HG03469 (cell line): ENCODE results near the gene PES1.
"Not testable (repeated sequence)": the region's sequence is repeated elsewhere in the genome, so short reads cannot be mapped to it uniquely, and the experiment has no call there.

ENCODE experiments used
- ATAC-seq: cut with Tn5 transposase; IDR thresholded peaks from one replicate; pipeline ENCODE4 v1.9.1; 2021; ENCODE audit warnings: mild to moderate bottlenecking, moderate library complexity, moderate number of reproducible peaks; ENCODE audit not compliant: unreplicated experiment

Gene PES1

DNA sequence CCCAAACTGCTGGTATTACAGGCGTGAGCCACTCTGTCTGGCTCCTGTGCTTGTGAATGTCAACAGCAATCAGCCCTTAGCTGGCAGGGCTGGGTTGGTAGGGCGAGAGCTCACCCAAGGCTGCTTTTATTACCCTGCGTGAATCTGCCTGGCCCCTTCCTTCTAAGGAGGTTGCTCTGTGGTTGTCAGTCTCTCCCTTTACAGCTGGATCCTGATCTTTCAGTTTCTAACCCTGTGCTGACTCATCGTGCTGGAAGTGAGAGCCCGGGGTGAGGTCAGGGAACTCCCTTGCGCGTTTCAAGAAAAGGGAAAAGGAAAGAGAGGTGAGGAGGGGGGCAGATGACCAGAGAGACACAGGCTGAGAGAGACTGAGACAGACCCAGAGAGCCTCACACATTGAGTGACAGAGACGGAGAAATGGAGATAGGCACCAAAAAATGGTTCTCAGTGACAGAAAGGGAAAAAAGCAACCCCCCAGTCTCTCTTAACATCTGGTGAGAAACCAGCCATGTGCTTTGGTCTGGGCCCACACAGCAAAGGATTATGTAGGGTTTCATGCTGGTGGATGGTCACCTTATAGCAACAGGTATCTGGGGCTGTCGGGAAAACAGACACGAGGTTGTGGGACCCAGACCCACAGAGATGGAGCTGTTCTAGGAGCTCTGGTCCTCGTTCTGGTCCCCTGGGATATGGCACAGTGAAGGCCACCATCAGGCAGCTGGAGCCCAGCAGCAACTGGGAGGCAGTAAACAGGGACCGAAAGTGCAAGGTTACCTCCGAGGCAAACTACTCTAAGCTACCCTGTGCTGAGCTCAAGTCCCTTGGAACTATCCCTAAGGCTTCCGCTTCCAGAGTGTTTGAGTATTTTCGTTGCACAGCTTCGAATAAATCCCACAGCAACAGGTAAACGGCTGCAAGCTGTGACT lies 17.8 kb upstream of the PES1 start:
- no peak for ATAC-seq

GRCh38 chr22:30607939-30608338 lies 16.2 kb upstream of the PES1 start:
- ATAC-seq, result no peak

DNA sequence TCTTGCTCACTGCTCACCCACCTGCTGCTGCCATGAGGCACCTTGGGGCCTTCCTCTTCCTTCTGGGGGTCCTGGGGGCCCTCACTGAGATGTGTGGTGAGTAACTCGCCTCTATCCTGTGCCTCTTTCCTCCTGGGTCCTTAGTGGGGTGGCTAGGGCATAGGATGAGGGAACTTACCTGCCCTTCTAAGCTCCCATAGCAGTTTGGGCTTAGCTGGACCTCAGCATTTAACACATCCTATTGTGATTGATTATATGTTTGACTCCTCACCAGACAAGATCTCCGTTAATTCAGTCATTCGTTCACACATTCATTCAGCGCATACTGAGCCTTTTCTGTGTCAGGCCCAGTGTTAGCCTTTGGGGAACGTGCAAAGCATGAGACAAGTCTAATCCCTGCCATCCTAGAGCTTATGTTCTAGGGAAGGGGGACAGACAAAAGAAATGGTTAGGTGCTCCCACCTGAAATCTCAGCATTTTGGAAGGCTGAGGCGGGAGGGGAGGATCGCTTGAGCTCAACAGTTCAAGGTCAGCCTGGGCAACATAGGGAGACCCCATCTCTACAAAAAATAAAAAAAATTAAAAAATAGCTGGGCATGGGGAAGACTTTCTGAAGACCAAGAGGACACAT lies 15.7 kb upstream of the PES1 start:
- ATAC-seq, result no peak

GRCh38 chr22:30606455-30607299 lies 15.0 kb upstream of the PES1 start, which contains the start of gene TCN2:
TCN2 (plus strand) TSS chr22:30607174; CDS start chr22:30607332, 158 bp downstream.
- ATAC-seq, result no peak

- no peak for ATAC-seq
Measured at GRCh38 chr22:30605449-30606110, 13.9 kb upstream of the PES1 start.

DNA sequence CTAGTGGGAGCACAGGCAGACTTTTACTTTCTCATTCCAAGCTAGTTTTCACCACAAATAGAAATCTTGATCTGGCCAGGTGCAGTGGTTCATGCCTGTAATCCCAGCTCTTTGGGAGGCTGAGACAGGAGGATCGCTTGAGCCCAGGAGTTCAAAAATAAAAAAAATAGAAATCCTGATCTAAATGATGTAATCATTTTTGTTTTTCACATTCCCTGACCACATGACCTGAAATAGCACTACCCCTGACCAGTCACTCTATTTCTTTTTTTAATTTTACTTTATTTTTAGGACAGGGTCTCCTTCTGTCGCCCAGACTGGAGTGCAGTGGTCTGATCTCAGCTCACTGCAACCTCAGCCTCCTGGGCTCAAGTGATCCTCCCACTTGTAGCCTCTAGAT lies 13.0 kb upstream of the PES1 start:
- no peak for ATAC-seq

DNA sequence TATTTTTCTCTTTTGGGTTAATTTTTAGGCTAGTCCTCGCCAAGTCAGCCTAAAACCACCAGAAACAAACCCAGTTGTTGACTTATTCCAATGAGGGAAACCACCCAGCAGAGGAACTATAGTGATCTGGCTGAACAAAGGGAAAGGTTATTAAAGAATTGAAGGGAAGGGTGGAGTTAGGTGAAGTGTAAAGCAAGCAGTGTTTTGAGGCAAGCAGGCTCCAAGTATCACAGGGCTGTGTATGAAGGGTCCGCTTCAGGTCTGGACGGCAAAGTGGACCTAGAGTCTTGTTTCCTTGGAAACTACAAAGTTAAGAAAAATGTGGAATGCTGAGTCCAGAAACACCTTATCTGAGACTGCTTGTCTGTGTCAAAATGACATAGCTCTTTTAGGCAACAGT lies 12.1 kb upstream of the PES1 start:
- ATAC-seq, result no peak

GRCh38 chr22:30602049-30602448 lies 10.3 kb upstream of the PES1 start:
- no peak for ATAC-seq

DNA sequence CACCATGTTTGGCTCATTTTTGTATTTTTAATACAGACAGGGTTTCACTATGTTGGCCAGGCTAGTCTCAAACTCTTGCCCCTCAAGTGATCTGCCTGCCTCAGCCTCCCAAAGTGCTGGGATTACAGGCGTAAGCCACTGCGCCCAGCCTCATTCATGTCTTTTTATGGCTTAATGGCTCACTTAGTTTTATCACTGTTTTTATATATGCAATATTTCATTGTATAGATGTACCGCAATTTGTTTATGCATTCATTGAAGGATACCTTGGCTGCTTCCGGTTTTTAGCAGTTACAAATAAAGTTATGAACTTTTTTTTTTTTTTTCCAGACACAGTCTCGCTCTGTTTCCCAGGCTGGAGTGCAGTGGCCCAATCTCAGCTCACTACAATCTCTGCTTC lies 9.8 kb upstream of the PES1 start:
- ATAC-seq, result no peak

DNA sequence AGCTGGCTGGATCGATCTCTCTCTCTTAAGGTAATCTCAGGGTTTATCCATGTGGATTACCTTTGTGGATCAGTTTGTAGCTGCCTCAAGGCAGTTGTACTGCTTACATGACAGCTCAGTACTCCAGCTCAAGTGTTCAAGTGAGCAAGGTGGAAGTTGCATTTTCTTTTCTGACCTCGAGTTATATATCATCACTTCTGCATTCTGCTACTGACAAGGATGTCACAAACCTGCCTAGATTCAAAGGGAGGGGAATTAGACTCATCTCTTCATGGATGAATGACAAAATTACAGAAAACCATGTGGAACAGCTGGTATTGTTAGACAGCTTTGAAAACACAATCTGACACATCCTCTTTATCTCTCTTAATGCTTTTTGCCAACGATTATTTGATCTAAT lies 9.2 kb upstream of the PES1 start:
- no peak for ATAC-seq

DNA sequence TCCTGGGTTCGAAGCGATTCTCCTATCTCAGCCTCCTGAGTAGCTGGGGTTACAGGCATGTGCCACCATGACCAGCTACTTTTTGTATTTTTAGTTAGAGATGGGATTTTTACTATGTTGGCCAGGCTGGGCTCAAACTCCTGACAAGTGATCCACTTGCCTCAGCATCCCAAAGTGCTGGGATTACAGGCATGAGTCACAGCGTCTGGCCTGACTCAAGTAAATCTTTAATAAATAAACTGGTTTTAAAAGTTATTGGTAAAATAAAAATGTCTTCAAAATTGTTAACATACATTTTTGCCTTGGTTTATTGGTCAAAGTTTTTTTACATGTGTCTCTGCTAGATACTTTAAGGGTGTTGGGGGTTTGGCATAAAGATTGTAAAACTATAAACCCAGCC lies 7.3 kb upstream of the PES1 start:
- ATAC-seq, result no peak

DNA sequence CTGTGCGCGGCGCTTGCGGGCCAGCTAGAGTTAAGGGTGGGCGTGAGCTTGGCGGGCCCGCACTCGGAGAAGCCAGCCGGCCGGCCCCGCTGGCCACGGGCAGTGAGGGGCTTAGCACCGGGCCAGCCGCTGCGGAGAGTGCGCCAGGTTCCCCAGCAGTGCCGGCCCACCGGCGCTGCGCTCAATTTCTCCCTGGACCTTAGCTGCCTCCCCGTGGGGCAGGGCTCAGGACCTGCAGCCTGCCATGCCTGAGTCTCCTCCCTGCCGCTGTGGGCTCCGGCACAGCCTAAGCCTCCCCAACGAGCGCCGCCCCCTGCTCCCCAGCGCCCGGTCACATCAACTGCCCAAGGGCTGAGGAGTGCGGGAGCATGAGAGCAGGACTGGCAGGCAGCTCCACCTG lies 5.2 kb upstream of the PES1 start:
- ATAC-seq, result no peak

DNA sequence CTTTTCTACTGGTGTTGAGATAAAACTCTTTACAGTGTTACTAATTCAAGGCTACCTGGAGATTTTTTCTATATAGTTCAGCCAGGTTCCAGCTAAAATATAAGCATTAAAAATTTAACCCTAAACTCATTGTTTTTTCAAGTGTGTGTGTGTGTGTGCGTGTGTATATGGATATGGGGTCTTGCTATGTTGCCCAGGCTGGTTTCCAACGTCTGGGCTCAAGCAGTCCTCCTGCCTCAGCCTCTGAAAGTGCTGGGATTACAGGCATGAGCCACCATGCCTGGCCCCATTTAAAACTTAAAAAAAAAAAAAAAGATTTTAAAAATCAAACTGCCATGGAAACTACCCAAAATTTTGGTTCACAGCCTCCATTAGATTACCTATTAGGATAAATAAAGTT lies 4.5 kb upstream of the PES1 start:
- no peak for ATAC-seq

DNA sequence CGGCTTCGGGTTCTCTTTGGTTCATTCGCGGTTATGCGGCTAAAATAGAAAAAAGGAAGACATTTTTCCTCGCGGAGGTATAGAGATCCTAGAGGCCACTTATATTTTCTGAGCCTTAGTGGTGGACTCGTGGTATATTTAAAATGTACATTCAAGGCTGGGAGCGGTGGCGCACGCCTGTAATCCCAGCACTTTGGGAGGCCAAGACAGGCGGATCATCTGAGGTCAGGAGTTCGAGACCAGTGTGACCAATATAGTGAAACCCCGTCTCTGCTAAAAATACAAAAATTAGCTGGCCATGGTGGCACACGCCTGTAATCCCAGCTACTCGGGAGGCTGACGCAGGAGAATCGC lies 627 bp upstream of the PES1 start:
- ATAC-seq, result not testable (repeated sequence)

GRCh38 chr22:30591191-30591587 lies 521 bp downstream of the PES1 start:
- ATAC-seq, result no peak

DNA sequence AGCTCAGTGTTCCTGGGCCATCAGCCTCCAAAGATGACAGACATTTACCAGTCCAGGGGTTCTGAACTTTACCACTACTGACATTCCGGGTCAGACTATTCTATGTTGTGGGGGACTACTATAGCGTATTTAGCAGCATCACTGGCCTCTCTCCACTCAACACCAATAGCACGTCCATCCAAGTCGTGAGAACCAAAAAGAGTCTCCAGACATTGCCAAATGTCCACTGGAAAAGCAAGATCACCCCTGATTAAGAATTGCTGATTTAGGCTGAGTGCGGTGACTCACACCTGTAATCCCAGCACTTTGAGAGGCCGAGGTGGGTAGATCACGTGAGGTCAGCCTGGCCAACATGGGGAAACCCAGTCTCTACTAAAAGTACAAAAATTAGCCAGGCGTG lies 5.3 kb downstream of the PES1 start:
- ATAC-seq, result no peak

DNA sequence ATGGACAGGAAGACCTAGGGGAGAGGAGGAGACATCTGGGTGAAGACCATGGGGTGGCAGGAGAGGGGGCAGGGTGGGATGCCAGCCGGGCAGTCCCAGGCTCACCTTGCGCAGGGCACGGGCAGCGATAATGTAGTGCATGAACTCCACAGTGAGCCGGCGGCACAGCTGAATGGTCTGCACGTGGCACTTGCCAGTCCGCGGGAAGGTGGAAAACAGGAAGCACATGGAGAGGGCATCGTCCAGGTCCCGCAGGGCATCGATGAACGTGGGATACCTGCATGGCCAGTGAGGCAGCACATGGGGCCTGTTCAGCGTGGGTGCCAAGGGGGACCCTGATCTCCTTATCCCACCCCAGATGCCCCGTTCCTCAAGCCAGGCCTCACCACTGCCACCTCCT lies 7.3 kb downstream of the PES1 start:
- ATAC-seq, result no peak

GRCh38 chr22:30582788-30583545 lies 8.7 kb downstream of the PES1 start:
- no peak for ATAC-seq

DNA sequence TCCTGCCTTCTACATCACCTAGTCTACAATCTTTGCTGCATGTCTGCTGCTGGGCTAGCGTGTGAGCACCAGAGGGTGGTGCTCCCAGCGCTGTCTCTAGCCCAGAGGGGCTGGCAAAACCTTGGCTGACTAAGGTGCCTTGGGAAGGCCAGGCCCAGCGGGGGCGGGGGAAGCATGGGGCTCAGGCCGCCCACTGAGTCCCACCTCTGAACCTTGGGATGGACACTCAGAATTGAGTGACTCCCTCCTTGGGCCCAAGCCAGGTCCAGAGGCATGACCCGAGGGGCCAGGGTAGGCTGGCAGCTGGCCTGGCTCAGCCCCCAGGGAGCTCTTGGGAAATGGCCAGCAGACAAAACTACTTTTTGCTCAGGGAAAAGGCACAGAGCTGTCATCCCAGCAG lies 9.7 kb downstream of the PES1 start:
- ATAC-seq, result no peak

DNA sequence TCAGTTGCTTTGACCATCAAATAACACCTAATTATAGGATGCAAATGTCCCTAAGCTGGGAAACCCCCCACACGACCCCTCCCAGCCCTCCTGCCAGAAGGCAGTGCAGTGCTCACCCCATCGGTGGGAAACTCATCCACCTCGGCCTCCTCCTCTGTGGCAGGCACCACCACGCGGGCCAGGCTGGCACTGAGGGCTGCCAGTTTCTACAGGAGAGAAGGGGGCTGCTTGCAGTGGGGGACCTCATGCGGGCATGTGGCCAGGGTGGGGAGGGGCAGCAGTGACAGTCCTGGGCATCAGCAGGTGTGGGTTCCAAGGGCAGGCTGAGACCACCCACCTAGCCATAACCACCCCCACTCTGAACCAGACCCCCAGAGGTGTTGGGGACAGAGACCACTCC lies 10.8 kb downstream of the PES1 start:
- no peak for ATAC-seq
